KOPT-K1 (cell line): ENCODE measurements around the gene TRMT61B.

Experiments used
- H3K27ac ChIP-seq: fragments of 200-600 bp; sonication (generic); 2 replicates; pipeline ENCODE4 v1.5.1; 2016; ENCODE audit warnings: antibody characterized with exemption, mild to moderate bottlenecking, low read depth, low read length; ENCODE audit not compliant: poor library complexity, severe bottlenecking
- H3K36me3 ChIP-seq: fragments of 200-600 bp; sonication (generic); 2 replicates; pipeline ENCODE4 v1.5.1; 2017; ENCODE audit warnings: antibody characterized with exemption, mild to moderate bottlenecking, low read length, moderate library complexity; ENCODE audit not compliant: insufficient read depth
- H3K9me3 ChIP-seq: fragments of 200-600 bp; sonication (generic); 2 replicates; pipeline ENCODE4 v1.5.1; 2017; ENCODE audit warnings: antibody characterized with exemption, low read length, mild to moderate bottlenecking; ENCODE audit not compliant: insufficient read depth, poor library complexity, severe bottlenecking

Gene TRMT61B

GRCh38 chr2:28894470-28895188, 24.5 kb upstream of the TRMT61B start, which contains the start of gene WDR43:
WDR43 (plus strand) TSS chr2:28894667; CDS start chr2:28894699, 32 bp downstream.
- no peaks in the 10 kb centered on the region for H3K9me3 ChIP-seq
- H3K36me3 ChIP-seq = peaks cover 21% of the 10 kb centered on the region
- peak within 1 kb of the TSS; percentile 88 for H3K27ac ChIP-seq

- no peak overlapping the region for H3K27ac ChIP-seq
- H3K9me3 ChIP-seq = no peaks in the 10 kb centered on the region
- H3K36me3 ChIP-seq = peaks cover 15% of the 10 kb centered on the region; the same call in 1 of the 2 replicates
Measured at GRCh38 chr2:28893488-28893887, 23.4 kb upstream of the TRMT61B start.

DNA sequence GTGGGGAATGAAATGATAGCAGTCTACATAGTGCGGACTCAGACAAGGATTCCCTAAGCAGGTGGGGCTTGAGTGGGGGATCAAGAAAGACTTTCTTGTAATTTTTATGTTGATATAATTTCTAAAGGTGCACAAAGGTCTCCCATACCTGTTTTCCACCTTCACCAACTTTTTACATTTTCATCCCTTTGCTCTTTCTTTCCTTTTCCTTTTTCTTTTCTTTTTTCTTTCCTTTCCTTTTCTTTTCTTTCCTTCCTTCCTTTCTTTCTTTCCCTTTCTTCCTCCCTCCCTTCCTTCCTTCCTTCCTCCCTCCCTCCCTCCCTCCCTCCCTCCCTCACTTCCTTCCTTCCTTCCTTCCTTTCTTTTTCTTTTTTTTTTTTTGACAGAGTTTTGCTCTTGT, 10.1 kb upstream of the TRMT61B start:
- H3K36me3 ChIP-seq = no peaks in the 10 kb centered on the region
- H3K27ac ChIP-seq = no peak overlapping the region
- no peaks in the 10 kb centered on the region for H3K9me3 ChIP-seq

DNA sequence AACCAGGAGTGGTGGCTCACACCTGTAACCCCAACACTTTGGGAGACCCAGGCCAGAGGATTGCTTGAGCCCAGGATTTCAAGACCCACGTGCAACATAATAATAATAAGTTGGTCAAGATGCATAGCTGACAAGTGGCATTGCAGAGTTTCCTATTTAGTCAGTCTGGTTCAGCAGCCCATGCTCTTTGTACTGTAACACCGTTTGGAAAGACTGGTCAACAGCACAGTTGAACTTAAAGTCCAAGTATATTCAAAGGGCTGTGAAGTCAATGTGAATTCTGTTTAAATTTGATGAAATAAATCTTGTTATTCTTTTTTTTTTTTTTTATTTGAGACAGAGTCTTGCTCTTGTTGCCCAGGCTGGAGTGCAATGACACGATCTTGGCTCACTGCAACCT, 1.5 kb upstream of the TRMT61B start:
- H3K36me3 ChIP-seq = peaks cover 18% of the 10 kb centered on the region
- H3K9me3 ChIP-seq = no peaks in the 10 kb centered on the region
- H3K27ac ChIP-seq = no peak overlapping the region

DNA sequence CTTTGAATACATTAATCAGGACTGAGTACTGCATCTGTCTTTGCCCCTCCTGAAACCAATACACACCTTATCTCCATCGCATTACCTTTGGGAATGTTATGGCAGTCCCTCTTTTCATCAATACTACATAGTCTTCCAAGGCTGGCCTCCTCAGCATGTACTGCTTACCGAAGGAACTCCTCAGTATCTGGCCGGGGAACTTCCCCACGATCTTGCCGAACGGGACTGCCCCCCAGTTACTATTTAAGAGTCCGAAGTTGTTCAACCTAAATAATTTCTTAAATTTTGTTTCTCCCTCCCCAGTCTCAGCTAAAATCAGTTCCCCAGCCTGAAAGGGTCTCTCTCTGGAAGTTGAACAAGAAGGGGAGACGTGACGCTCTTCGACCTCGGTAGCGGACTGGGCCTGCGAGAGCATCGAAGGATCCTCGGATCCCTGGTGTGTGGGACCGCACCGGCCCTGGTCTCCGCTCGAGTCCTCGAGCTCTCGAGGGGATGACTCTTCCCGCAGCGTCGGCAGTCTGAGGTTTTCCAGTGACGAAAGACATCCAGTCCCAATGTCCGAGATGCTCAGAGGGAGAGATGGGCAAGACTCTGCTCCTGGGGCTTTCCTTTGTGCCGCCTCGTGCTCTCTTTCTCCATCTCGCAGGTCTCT, 489 bp downstream of the TRMT61B start:
- H3K36me3 ChIP-seq = peaks cover 31% of the 10 kb centered on the region
- peak overlapping the region; percentile 82 for H3K27ac ChIP-seq
- no peaks in the 10 kb centered on the region for H3K9me3 ChIP-seq

DNA sequence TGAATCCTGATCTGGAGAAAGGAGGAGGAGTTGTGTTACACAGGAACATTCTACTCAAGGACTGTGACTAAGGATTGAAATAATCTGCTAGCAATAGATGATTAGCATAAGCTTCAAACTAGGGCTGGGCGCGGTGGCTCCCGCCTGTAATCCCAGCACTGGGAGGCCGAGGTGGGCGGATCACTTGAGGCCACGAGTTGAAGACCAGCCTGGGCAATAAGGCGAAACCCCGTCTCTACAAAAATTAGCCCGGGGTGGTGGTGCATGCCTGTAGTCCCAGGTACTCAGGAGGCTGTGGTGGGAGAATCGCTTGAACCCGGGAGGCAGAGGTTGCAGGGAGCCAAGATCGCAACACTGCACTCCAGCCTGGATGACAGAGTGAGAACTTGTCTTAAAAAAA, 1.5 kb downstream of the TRMT61B start:
- Histone ChIP-seq H3K9me3 (no peaks in the 10 kb centered on the region), H3K36me3 (peaks cover 41% of the 10 kb centered on the region), H3K27ac (no peak overlapping the region)

GRCh38 chr2:28855977-28856376, 14.1 kb downstream of the TRMT61B start:
- H3K9me3 ChIP-seq = no peaks in the 10 kb centered on the region
- H3K36me3 ChIP-seq = peaks cover 29% of the 10 kb centered on the region
- H3K27ac ChIP-seq = no peak overlapping the region

DNA sequence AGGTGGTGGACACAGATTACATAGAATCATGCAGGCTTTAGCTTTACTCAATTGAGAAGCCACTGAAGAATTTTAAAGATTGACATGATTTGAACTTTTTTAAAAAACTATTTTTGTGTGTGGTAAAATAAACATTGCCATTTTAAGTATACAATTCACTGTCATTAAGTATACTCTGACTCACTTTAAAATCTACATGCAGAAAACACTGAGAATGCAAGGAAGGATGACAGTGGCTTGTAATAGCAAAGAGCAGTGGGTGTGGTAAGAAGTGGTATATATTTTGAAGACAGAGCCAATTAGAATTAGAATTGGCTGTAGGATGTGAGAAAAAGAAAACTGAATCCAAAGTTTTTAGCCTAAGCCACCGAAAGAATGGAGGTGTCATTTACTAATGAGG, 14.9 kb downstream of the TRMT61B start:
- no peak overlapping the region for H3K27ac ChIP-seq

GRCh38 chr2:28842042-28842441, 28.1 kb downstream of the TRMT61B start:
- Histone ChIP-seq H3K36me3 (peaks cover 17% of the 10 kb centered on the region), H3K9me3 (no peaks in the 10 kb centered on the region)

More for the DNA sequence above, 14.9 kb downstream of the TRMT61B start:
- Histone ChIP-seq H3K9me3 (no peaks in the 10 kb centered on the region), H3K36me3 (peaks cover 27% of the 10 kb centered on the region)

GRCh38 chr2:28838971-28839370, 31.1 kb downstream of the TRMT61B start:
- Histone ChIP-seq H3K9me3 (no peaks in the 10 kb centered on the region), H3K36me3 (no peaks in the 10 kb centered on the region), H3K27ac (no peak overlapping the region)

More at GRCh38 chr2:28842042-28842441, 28.1 kb downstream of the TRMT61B start:
- H3K27ac ChIP-seq = no peak overlapping the region

DNA sequence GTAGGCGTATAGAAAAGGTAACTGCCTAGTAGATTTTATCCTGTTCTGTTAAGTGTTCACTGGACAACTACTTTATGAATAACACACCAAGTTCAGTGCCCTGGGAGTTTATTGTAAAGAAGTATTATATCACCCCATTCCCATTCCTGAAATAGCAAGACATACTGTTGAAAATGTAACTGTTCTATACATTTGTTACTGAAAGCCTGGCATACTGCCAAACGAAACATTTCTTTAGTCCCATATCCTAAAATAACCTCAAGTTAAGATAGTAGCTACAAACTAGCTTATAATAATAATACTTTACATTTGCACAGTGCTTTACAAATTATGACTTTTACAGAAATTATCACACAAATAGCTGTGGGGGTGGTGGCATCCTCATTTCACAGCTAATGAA, 34.3 kb downstream of the TRMT61B start:
- Histone ChIP-seq H3K36me3 (no peaks in the 10 kb centered on the region), H3K9me3 (no peaks in the 10 kb centered on the region), H3K27ac (no peak overlapping the region)

DNA sequence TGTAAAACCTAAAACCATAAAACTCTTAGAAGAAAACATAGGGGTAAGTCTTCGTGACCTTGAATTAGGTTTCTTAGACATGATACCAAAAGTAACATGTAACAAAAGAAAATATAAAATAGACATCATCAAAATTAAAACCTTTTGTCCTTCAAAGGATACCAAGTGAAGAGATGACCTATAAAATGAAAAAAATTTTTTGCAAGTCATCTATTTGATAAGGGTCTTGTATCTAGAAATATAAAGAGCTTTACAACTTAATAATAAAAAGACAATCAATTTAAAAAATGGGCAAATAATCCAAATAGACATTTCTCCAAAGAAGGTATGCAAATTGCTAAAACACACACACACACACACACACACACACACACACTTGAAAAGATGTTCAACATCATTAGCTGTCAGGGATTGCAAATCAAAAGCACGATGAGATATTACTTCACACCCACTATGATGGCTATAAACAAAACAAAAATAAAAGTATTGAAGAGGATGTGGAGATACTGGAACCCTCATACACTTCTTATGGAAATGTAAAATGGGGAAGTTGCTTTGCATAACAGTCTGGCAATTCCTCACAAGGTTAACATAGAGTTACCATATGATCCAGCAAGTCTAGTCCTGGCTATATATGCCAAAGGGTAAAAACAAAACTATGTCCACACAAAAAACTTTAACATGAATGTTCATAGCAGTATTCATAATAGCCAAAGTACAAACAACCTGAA, 36.2 kb downstream of the TRMT61B start:
- Histone ChIP-seq H3K36me3 (no peaks in the 10 kb centered on the region), H3K27ac (no peak overlapping the region), H3K9me3 (no peaks in the 10 kb centered on the region)

GRCh38 chr2:28828382-28828781, 41.7 kb downstream of the TRMT61B start:
- no peak overlapping the region for H3K27ac ChIP-seq
- H3K9me3 ChIP-seq = no peaks in the 10 kb centered on the region
- H3K36me3 ChIP-seq = no peaks in the 10 kb centered on the region

DNA sequence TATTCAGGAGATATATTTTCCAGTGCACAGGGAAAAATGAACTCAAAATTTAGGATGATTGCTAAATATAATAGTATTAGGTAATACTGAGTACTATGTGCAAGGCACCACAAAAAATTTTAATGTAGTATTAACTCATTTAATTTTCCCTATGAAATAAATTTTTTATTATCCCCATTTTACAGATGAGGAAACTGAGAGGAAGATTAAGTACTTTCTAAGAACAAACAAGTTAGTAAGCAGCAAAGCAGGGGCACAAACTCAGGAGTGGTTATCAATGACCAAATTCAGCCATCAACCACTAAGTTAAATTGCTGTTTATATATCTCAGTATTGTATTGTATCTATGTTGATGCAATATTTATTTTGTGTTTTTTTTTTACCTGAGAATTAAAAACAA, 45.2 kb downstream of the TRMT61B start:
- H3K36me3 ChIP-seq = no peaks in the 10 kb centered on the region
- no peak overlapping the region for H3K27ac ChIP-seq
- no peaks in the 10 kb centered on the region for H3K9me3 ChIP-seq

DNA sequence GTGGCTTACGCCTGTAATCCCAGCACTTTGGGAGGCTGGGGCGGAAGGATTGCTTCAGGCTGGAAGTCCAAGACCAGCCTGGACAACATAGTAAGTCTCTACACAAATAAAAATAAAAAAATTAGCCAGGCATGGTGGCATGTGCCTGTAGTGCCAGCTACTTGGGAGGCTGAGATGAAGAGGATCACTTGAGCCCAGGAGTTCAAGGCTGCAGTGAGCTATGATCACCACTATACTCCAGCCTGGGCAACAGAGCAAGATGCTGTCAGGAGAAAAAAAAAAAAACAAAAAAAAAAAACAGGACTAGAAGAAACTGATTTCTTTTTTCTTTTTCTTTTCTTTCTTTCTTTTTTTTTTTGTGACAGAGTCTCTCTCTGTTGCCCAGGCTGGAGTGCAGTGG, 45.9 kb downstream of the TRMT61B start:
- Histone ChIP-seq H3K27ac (no peak overlapping the region), H3K9me3 (no peaks in the 10 kb centered on the region), H3K36me3 (no peaks in the 10 kb centered on the region)
